ENCODE measurements around the gene GCN1.

DNA sequence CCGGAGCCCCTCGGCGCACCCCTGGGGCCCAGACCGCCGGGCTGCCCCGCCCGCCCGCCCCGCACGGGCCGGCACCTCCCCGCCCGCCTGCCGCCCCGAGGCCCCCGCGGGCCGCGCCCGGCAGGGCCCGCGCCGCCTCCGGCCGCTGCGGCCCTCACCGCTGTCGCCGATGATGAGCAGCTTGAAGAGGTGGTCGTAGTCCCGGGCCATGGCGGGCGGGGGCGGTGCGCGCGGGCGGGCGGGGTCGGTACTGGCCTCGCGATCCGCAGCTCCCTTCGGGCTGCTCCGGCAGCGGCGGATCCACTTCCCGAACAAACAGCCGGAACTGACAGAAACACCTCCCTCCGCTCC, 78.1 kb downstream of the GCN1 start, which contains the start of gene RAB35:
- TF ChIP-seq, protein P1, sequence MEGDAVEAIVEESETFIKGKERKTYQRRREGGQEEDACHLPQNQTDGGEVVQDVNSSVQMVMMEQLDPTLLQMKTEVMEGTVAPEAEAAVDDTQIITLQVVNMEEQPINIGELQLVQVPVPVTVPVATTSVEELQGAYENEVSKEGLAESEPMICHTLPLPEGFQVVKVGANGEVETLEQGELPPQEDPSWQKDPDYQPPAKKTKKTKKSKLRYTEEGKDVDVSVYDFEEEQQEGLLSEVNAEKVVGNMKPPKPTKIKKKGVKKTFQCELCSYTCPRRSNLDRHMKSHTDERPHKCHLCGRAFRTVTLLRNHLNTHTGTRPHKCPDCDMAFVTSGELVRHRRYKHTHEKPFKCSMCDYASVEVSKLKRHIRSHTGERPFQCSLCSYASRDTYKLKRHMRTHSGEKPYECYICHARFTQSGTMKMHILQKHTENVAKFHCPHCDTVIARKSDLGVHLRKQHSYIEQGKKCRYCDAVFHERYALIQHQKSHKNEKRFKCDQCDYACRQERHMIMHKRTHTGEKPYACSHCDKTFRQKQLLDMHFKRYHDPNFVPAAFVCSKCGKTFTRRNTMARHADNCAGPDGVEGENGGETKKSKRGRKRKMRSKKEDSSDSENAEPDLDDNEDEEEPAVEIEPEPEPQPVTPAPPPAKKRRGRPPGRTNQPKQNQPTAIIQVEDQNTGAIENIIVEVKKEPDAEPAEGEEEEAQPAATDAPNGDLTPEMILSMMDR (conservative IDR thresholded peaks at IDR 0.05; ENCODE audit: low read length) = no peak
- no peak for TF ChIP-seq EZH2phosphoT487 (IDR thresholded peaks at IDR 0.05; ENCODE audit: borderline replicate concordance)

Measured in Loucy (cell line).